ENCODE data around the gene ZNF77.

Gene ZNF77

GRCh38 chr19:2950286-2951124 lies 5.7 kb upstream of the ZNF77 start (continued):
- TF ChIP-seq REST (tag by site-specific recombination; IDR thresholded peaks at IDR 0.05) (no peak), KLF1 (tag by site-specific recombination; IDR thresholded peaks at IDR 0.05) (peak; percentile 36; the same call in 1 of the 2 replicates), ZSCAN4 (tag by site-specific recombination; IDR thresholded peaks at IDR 0.05) (no peak; the same call in 1 of the 2 replicates), ZNF112 (tag by site-specific recombination; IDR thresholded peaks at IDR 0.05) (no peak), ZNF138 (tag by site-specific recombination; IDR thresholded peaks at IDR 0.05; ENCODE audit: borderline replicate concordance) (no peak), IKZF3 (tag by site-specific recombination; IDR thresholded peaks at IDR 0.05) (no peak), ZNF302 (tag by site-specific recombination; IDR thresholded peaks at IDR 0.05; ENCODE audit: low read depth) (no peak), ZNF785 (tag by site-specific recombination; IDR thresholded peaks at IDR 0.05) (0 out of 2 replicates have a peak, but pooled peaks have one; percentile 21), ZFHX2 (tag by site-specific recombination; conservative IDR thresholded peaks at IDR 0.05) (no peak), ZNF580 (tag by site-specific recombination; IDR thresholded peaks at IDR 0.05) (peak; percentile 87), GLI2 (tag by site-specific recombination; IDR thresholded peaks at IDR 0.05; ENCODE audit: borderline replicate concordance, low read depth) (no peak), ZNF19 (tag by site-specific recombination; IDR thresholded peaks at IDR 0.05; ENCODE audit: low read depth) (no peak), ZNF350 (tag by site-specific recombination; IDR thresholded peaks at IDR 0.05) (no peak), MEIS1 (CRISPR knock-in tag; IDR thresholded peaks at IDR 0.05; ENCODE audit: borderline replicate concordance) (no peak), ZNF830 (tag by site-specific recombination; IDR thresholded peaks at IDR 0.05; ENCODE audit: low read depth) (no peak), ZNF624 (tag by site-specific recombination; IDR thresholded peaks at IDR 0.05) (no peak), ZNF76 (tag by site-specific recombination; IDR thresholded peaks at IDR 0.05; ENCODE audit: borderline replicate concordance, low read depth) (peak; percentile 88; the same call in 1 of the 2 replicates), ZNF280D (tag by site-specific recombination; IDR thresholded peaks at IDR 0.05) (no peak), ZNF423 (tag by site-specific recombination; IDR thresholded peaks at IDR 0.05) (no peak), KLF7 (tag by site-specific recombination; IDR thresholded peaks at IDR 0.05; ENCODE audit: borderline replicate concordance) (no peak), ZNF707 (tag by site-specific recombination; IDR thresholded peaks at IDR 0.05) (no peak), RBAK (tag by site-specific recombination; IDR thresholded peaks at IDR 0.05) (no peak), ZNF169 (tag by site-specific recombination; IDR thresholded peaks at IDR 0.05) (no peak), ZBTB21 (tag by site-specific recombination; IDR thresholded peaks at IDR 0.05) (peak; percentile 61; the same call in 1 of the 2 replicates), ZNF596 (tag by site-specific recombination; IDR thresholded peaks at IDR 0.05) (no peak), ZNF266 (tag by site-specific recombination; IDR thresholded peaks at IDR 0.05; ENCODE audit: low read depth) (no peak), ZNF670 (tag by site-specific recombination; IDR thresholded peaks at IDR 0.05; ENCODE audit: low read depth) (no peak)
- TF ChIP-seq, protein P1, sequence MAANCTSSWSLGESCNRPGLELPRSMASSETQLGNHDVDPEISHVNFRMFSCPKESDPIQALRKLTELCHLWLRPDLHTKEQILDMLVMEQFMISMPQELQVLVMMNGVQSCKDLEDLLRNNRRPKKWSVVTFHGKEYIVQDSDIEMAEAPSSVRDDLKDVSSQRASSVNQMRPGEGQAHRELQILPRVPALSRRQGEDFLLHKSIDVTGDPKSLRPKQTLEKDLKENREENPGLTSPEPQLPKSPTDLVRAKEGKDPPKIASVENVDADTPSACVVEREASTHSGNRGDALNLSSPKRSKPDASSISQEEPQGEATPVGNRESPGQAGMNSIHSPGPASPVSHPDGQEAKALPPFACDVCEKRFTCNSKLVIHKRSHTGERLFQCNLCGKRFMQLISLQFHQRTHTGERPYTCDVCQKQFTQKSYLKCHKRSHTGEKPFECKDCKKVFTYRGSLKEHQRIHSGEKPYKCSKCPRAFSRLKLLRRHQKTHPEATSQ (tag by site-specific recombination; IDR thresholded peaks at IDR 0.05), result no peak
- TF ChIP-seq, protein P2, sequence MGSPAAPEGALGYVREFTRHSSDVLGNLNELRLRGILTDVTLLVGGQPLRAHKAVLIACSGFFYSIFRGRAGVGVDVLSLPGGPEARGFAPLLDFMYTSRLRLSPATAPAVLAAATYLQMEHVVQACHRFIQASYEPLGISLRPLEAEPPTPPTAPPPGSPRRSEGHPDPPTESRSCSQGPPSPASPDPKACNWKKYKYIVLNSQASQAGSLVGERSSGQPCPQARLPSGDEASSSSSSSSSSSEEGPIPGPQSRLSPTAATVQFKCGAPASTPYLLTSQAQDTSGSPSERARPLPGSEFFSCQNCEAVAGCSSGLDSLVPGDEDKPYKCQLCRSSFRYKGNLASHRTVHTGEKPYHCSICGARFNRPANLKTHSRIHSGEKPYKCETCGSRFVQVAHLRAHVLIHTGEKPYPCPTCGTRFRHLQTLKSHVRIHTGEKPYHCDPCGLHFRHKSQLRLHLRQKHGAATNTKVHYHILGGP (tag by site-specific recombination; IDR thresholded peaks at IDR 0.05), result no peak

Data from HEK293 (cell line).